Vagina (tissue), 2 donors: ENCODE results near the gene EME2. TPM values are rescaled to one million over a fixed set of nuclear protein-coding genes. Genes with fewer than 3 reads are reported as not detected.

Source experiments
- DNase-seq, 2 donors: peaks; one replicate each; pipeline ENCODE4 v3.0.0-alpha.2; 2017; ENCODE audit errors: extremely low spot score in 2 of 2
- H3K27ac ChIP-seq: fragments of 200-600 bp; sonication (generic); one replicate; pipeline ENCODE4 v1.5.1; 2019
- H3K27me3 ChIP-seq: fragments of 200-600 bp; sonication (generic); one replicate; pipeline ENCODE4 v1.5.1; 2019
- H3K36me3 ChIP-seq, 2 donors: fragments of 200-600 bp; sonication (generic); one replicate each; pipeline ENCODE4 v1.5.1; 2017 to 2019
- H3K4me1 ChIP-seq: fragments of 200-600 bp; sonication (generic); one replicate; pipeline ENCODE4 v1.5.1; 2019
- H3K4me3 ChIP-seq, 2 donors: fragments of 200-600 bp; sonication (generic); 1 replicate in 1 of 2; 2 replicates in 1 of 2; pipeline ENCODE4 v1.5.1; 2016 to 2019
- H3K9me3 ChIP-seq: fragments of 200-600 bp; sonication (generic); one replicate; pipeline ENCODE4 v1.5.1; 2019
- POLR2A ChIP-seq, 2 donors: fragments of 450-650 bp; IDR thresholded peaks; one replicate each; pipeline ENCODE4 v1.6.1; 2017; ENCODE audit warnings: antibody characterized with exemption in 2 of 2, mild to moderate bottlenecking in 2 of 2, moderate library complexity in 2 of 2
- POLR2AphosphoS5 ChIP-seq, 2 donors: sonication (generic); formaldehyde crosslinking; IDR thresholded peaks; one replicate each; pipeline ENCODE4 v1.9.0; 2017; ENCODE audit warnings: antibody characterized with exemption in 2 of 2, mild to moderate bottlenecking in 2 of 2, low read depth in 1 of 2; ENCODE audit not compliant: insufficient read depth in 1 of 2
- intact Hi-C: fragments of 100-400 bp; cut with DNase I; formaldehyde crosslinking; loops from one replicate; pipeline ENCODE4 v1.15.1; 2023
- total RNA-seq: library from RNA; depleted of rRNA; stranded (reverse); fragments of >200 nt; gene quantifications from one replicate; pipeline ENCODE4 v1.2.3, GENCODE V29; 2016
- TF ChIP-seq, protein P1 (sequence below), 3 experiments: fragments of 450-650 bp in 2 of 3; fragments of 200-600 bp in 1 of 3; sonication (generic) in 1 of 3; IDR thresholded peaks; one replicate each; pipeline ENCODE4 v1.5.1; 2017 to 2019; ENCODE audit warnings: antibody characterized with exemption in 3 of 3, mild to moderate bottlenecking in 2 of 3, moderate library complexity in 2 of 3

The EME2 gene
- total RNA-seq, 1 donor from 2014 or later, result 13.5 TPM

DNA sequence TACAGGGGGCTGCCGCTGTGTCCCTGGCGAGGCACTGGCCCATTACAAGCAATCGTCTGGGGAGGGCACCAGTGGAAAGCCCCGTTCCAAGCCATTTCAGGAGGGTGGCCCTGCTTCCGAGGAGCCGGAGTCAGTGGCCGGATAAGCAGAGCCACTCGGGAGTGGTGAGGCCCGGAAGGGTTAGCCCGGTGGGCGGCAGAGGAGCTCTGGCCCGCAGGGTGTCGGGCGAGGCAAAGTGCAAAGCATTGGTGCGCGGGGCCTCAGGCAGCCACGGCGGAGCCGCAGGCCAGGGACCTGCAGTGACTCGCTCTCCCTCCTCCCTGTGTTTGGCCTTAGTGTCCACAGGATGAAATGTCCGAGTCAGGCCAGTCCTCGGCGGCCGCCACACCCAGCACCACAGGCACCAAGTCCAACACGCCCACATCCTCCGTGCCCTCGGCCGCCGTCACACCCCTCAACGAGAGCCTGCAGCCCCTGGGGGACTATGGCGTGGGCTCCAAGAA lies 25.9 kb upstream of the EME2 start:
- Histone ChIP-seq H3K4me3 (no peak overlapping the region), H3K27me3 (no peaks in the 10 kb centered on the region), H3K27ac (no peak overlapping the region), H3K36me3 (peaks cover 0 to 57% of the 10 kb centered on the region in 2 donors), H3K4me1 (no peaks in the 10 kb centered on the region), H3K9me3 (no peaks in the 10 kb centered on the region)
- intact Hi-C loops, result no loop called here
- TF ChIP-seq POLR2A (IDR thresholded peaks at IDR 0.05) (no peak), POLR2AphosphoS5 (IDR thresholded peaks at IDR 0.05; ENCODE audit: insufficient read depth in 1 of 2, low read depth in 1 of 2) (no peak)
- TF ChIP-seq, protein P1, sequence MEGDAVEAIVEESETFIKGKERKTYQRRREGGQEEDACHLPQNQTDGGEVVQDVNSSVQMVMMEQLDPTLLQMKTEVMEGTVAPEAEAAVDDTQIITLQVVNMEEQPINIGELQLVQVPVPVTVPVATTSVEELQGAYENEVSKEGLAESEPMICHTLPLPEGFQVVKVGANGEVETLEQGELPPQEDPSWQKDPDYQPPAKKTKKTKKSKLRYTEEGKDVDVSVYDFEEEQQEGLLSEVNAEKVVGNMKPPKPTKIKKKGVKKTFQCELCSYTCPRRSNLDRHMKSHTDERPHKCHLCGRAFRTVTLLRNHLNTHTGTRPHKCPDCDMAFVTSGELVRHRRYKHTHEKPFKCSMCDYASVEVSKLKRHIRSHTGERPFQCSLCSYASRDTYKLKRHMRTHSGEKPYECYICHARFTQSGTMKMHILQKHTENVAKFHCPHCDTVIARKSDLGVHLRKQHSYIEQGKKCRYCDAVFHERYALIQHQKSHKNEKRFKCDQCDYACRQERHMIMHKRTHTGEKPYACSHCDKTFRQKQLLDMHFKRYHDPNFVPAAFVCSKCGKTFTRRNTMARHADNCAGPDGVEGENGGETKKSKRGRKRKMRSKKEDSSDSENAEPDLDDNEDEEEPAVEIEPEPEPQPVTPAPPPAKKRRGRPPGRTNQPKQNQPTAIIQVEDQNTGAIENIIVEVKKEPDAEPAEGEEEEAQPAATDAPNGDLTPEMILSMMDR (IDR thresholded peaks at IDR 0.05), result no peak
- DNase-seq, result no peak

DNA sequence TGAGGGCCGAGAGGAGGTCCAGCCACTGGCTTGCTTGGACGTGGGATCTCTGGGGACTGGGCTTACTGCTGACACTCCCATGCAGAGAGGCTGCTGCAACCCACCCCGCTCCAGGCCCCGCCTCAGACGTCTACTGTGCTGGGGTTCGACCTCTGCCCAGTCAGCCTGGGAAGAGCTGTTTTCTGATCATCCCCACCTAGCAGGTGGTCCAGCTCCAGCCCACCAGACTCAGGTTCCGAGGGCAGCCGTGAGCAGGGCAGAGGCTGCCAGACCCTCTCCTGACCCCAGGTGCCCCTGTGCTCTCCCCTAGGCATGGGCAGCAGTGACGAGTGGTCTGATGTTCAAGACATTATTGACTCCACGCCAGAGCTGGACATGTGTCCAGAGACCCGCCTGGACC lies 24.7 kb upstream of the EME2 start:
- Histone ChIP-seq H3K9me3 (no peaks in the 10 kb centered on the region), H3K27me3 (no peaks in the 10 kb centered on the region), H3K4me1 (no peaks in the 10 kb centered on the region), H3K36me3 (peaks cover 0 to 65% of the 10 kb centered on the region in 2 donors), H3K27ac (no peak overlapping the region), H3K4me3 (no peak overlapping the region)
- TF ChIP-seq POLR2A (IDR thresholded peaks at IDR 0.05) (no peak), POLR2AphosphoS5 (IDR thresholded peaks at IDR 0.05; ENCODE audit: insufficient read depth in 1 of 2, low read depth in 1 of 2) (no peak)
- TF ChIP-seq, protein P1 (IDR thresholded peaks at IDR 0.05), result no peak
- DNase-seq, result no peak
- intact Hi-C loops, result no loop called here

DNA sequence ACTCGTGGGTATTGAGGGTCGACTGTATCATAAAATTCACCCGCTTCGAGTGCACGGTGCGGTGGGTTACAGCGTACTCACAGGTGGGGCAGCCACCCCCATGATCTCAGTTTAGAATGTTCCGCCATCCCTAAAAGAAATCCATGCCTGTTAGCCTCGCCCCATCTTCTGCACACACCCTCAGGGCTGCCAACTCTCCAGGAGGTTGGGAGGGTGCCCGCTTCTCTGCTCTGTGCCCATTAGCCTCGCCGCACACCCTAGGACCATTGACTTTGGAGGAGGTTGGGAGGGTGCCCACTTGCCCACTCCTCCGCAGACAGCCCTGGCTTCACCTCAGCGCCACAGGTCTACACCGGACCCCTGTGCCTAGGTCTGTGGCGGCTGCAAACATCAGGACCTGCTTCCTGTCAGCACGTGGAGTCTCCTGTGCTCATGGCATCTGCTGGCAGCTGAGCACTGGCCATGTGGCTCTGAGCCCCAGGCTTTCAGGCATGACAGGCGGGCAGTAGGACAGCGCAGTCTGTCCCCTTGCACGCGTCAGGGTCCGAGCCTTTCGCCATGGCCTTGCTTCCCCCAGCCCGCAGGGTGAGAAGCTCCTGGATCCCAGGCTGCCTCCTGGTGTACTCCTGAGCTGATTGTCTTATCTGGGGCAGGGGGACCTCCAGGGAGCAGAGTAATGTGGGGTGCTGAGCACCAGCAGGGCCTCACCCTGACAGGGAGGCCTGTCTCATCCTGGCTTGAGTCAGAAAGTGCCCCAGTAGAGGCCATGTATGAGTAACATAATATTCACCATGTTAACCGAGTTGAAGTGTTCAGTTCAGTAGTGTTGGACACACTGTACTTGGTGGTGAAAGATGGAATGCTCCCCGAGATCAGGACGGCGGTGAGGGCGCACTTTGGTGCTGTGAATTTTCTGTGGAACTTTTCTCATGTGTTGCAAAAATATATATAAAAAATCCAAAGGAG lies 23.2 kb upstream of the EME2 start:
- Histone ChIP-seq H3K27me3 (no peaks in the 10 kb centered on the region), H3K4me1 (no peaks in the 10 kb centered on the region), H3K9me3 (no peaks in the 10 kb centered on the region), H3K36me3 (peaks cover 0 to 58% of the 10 kb centered on the region in 2 donors), H3K4me3 (no peak overlapping the region), H3K27ac (no peak overlapping the region)
- no peak for DNase-seq
- TF ChIP-seq POLR2A (IDR thresholded peaks at IDR 0.05) (no peak), POLR2AphosphoS5 (IDR thresholded peaks at IDR 0.05; ENCODE audit: insufficient read depth in 1 of 2, low read depth in 1 of 2) (no peak)
- TF ChIP-seq, protein P1 (IDR thresholded peaks at IDR 0.05), result no peak
- intact Hi-C loops, result no loop called here

GRCh38 chr16:1751946-1752345 lies 20.7 kb upstream of the EME2 start:
- Histone ChIP-seq H3K36me3 (peaks cover 0 to 54% of the 10 kb centered on the region in 2 donors), H3K4me1 (no peaks in the 10 kb centered on the region), H3K27ac (no peak overlapping the region), H3K27me3 (no peaks in the 10 kb centered on the region), H3K4me3 (no peak overlapping the region), H3K9me3 (no peaks in the 10 kb centered on the region)
- no peak for TF ChIP-seq POLR2AphosphoS5 (IDR thresholded peaks at IDR 0.05; ENCODE audit: insufficient read depth in 1 of 2, low read depth in 1 of 2)
- TF ChIP-seq, protein P1 (IDR thresholded peaks at IDR 0.05), result no peak
- TF ChIP-seq POLR2A (IDR thresholded peaks at IDR 0.05), result no peak
- intact Hi-C loops, result no loop called here
- no peak for DNase-seq

DNA sequence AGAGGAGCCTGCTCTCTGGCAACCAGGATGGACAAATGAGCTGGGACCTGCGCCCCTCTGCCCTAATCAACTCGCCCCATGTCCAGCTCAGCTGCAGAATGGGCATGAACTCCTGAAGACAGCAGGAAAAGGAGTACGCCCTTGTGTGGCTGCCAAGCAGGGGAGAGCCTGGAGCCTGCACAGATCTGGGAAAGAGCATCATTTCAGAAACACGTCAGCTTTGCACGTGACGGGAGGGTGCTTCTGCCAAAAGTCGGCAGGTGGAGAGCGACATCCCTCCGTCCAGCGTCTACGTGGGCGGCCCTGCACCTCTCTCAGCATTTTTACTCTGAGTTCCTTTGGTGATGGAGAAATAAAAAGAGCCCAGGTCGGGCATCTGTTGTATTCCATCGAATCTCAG lies 19.8 kb upstream of the EME2 start:
- Histone ChIP-seq H3K9me3 (no peaks in the 10 kb centered on the region), H3K36me3 (peaks cover 0 to 56% of the 10 kb centered on the region in 2 donors), H3K4me3 (no peak overlapping the region), H3K27me3 (no peaks in the 10 kb centered on the region), H3K4me1 (no peaks in the 10 kb centered on the region), H3K27ac (no peak overlapping the region)
- no peak for DNase-seq
- TF ChIP-seq POLR2A (IDR thresholded peaks at IDR 0.05) (no peak), POLR2AphosphoS5 (IDR thresholded peaks at IDR 0.05; ENCODE audit: insufficient read depth in 1 of 2, low read depth in 1 of 2) (no peak)
- TF ChIP-seq, protein P1 (IDR thresholded peaks at IDR 0.05), result no peak
- intact Hi-C loops, result no loop called here
